HG02763 (cell line): ENCODE measurements around the gene FLNB.

Experiments
- ATAC-seq: cut with Tn5 transposase; IDR thresholded peaks from one replicate; pipeline ENCODE4 v1.9.1; 2021; ENCODE audit warnings: mild to moderate bottlenecking, moderate library complexity; ENCODE audit not compliant: unreplicated experiment

The FLNB gene

GRCh38 chr3:58028902-58029301 lies 20.7 kb downstream of the FLNB start:
- no peak for ATAC-seq

- no peak for ATAC-seq
Measured at GRCh38 chr3:58029842-58030584, 21.8 kb downstream of the FLNB start.

- no peak for ATAC-seq
Measured at GRCh38 chr3:58032186-58032585, 24.0 kb downstream of the FLNB start.

GRCh38 chr3:58034738-58035523 lies 26.7 kb downstream of the FLNB start:
- ATAC-seq = peak; percentile 96

GRCh38 chr3:58035524-58036255 lies 27.5 kb downstream of the FLNB start:
- no peak for ATAC-seq

- no peak for ATAC-seq
Measured at GRCh38 chr3:58036293-58037032, 28.2 kb downstream of the FLNB start.

GRCh38 chr3:58037141-58037910 lies 29.1 kb downstream of the FLNB start:
- ATAC-seq = no peak

GRCh38 chr3:58038675-58039292 lies 30.6 kb downstream of the FLNB start:
- ATAC-seq = no peak

GRCh38 chr3:58039601-58040000 lies 31.4 kb downstream of the FLNB start:
- ATAC-seq = no peak

GRCh38 chr3:58041182-58041825 lies 33.1 kb downstream of the FLNB start:
- ATAC-seq = no peak

GRCh38 chr3:58041826-58042324 lies 33.7 kb downstream of the FLNB start:
- ATAC-seq = peak; percentile 81

GRCh38 chr3:58042947-58043707 lies 34.9 kb downstream of the FLNB start:
- ATAC-seq = no peak

GRCh38 chr3:58043933-58044332 lies 35.7 kb downstream of the FLNB start:
- ATAC-seq = no peak

- ATAC-seq = no peak
Measured at GRCh38 chr3:58044691-58045483, 36.7 kb downstream of the FLNB start.

GRCh38 chr3:58047826-58048225 lies 39.6 kb downstream of the FLNB start:
- no peak for ATAC-seq

- ATAC-seq = no peak
Measured at GRCh38 chr3:58048301-58048700, 40.1 kb downstream of the FLNB start.

- no peak for ATAC-seq
Measured at GRCh38 chr3:58049143-58049785, 41.0 kb downstream of the FLNB start.
